ENCODE results near the gene HEXIM2. TPM values are rescaled to one million over a fixed set of nuclear protein-coding genes. Genes with fewer than 3 reads are reported as not detected.

Gene HEXIM2
- polyA plus RNA-seq, 3 donors, result 2.5 to 3.0 (median 2.9) TPM

GRCh38 chr17:45170280-45170930, 8.7 kb downstream of the HEXIM2 start:
- Mint-ChIP-seq H3K4me1 (peaks cover 49% of the 10 kb centered on the region), H3K4me3 (peak overlapping the region in 1 of 2 donors; percentile 77), H3K36me3 (peaks cover 5 to 18% of the 10 kb centered on the region in 2 donors), H3K9me3 (no peaks in the 10 kb centered on the region), H3K27ac (peak overlapping the region; percentile 92 to 99 (median 98)), H3K27me3 (ENCODE audit: low read depth in 3 of 3) (no peaks in the 10 kb centered on the region)
- Histone ChIP-seq H2AFZ (ENCODE audit: insufficient read depth, low read depth, low read length, poor library complexity, severe bottlenecking) (peak overlapping the region; percentile 76), H3K4me1 (ENCODE audit: control insufficient read depth in 1 of 2, insufficient read depth in 2 of 2, low read length in 2 of 2) (peaks cover 58 to 61% of the 10 kb centered on the region in 2 donors), H3K27ac (ENCODE audit: low read depth in 1 of 2, low read length in 2 of 2) (peak overlapping the region; percentile 77 to 92), H3K9ac (ENCODE audit: insufficient read depth, low read length, poor library complexity, severe bottlenecking) (peak overlapping the region; percentile 56), H3K9me3 (replicated peaks in 1 of 2; ENCODE audit: control insufficient read depth in 1 of 2, insufficient read depth in 1 of 2, low read length in 2 of 2) (no peaks in the 10 kb centered on the region), H3K4me3 (replicated peaks in 1 of 3; ENCODE audit: low read depth in 2 of 3, low read length in 3 of 3) (peak overlapping the region in 1 of 3 experiments; percentile 73), H3K36me3 (replicated peaks in 1 of 2; ENCODE audit: control insufficient read depth in 1 of 2, insufficient read depth in 2 of 2, low read length in 2 of 2) (no peaks in the 10 kb centered on the region), H3K79me2 (ENCODE audit: insufficient read depth, low read length) (peaks cover 13% of the 10 kb centered on the region), H3K4me2 (replicated peaks; ENCODE audit: extremely low read depth, low read length, poor library complexity, severe bottlenecking) (peak overlapping the region; percentile 81), H4K20me1 (ENCODE audit: insufficient read depth, low read length) (no peaks in the 10 kb centered on the region), H3K27me3 (ENCODE audit: control insufficient read depth in 2 of 2, insufficient read depth in 2 of 2, low read length in 2 of 2) (no peaks in the 10 kb centered on the region)
- 100% methylated on average over 1 of the region's 12 CpGs for WGBS (ENCODE audit: insufficient coverage)
- intact Hi-C loops (cut with micrococcal nuclease), result no loop called here
- DNase-seq, result no peak
- TF ChIP-seq CTCF (IDR thresholded peaks at IDR 0.05), result no peak

- Histone ChIP-seq H3K9me3 (replicated peaks in 1 of 2; ENCODE audit: control insufficient read depth in 1 of 2, insufficient read depth in 1 of 2, low read length in 2 of 2) (no peaks in the 10 kb centered on the region), H2AFZ (ENCODE audit: insufficient read depth, low read depth, low read length, poor library complexity, severe bottlenecking) (peak overlapping the region; percentile 76), H3K27ac (ENCODE audit: low read depth in 1 of 2, low read length in 2 of 2) (peak overlapping the region; percentile 77 to 92), H3K9ac (ENCODE audit: insufficient read depth, low read length, poor library complexity, severe bottlenecking) (peak overlapping the region; percentile 56), H3K4me2 (replicated peaks; ENCODE audit: extremely low read depth, low read length, poor library complexity, severe bottlenecking) (peak overlapping the region; percentile 81), H3K36me3 (replicated peaks in 1 of 2; ENCODE audit: control insufficient read depth in 1 of 2, insufficient read depth in 2 of 2, low read length in 2 of 2) (no peaks in the 10 kb centered on the region), H3K4me3 (replicated peaks in 1 of 3; ENCODE audit: low read depth in 2 of 3, low read length in 3 of 3) (peak overlapping the region in 1 of 3 experiments; percentile 73), H3K4me1 (ENCODE audit: control insufficient read depth in 1 of 2, insufficient read depth in 2 of 2, low read length in 2 of 2) (peaks cover 58 to 61% of the 10 kb centered on the region in 2 donors), H3K79me2 (ENCODE audit: insufficient read depth, low read length) (peaks cover 13% of the 10 kb centered on the region), H4K20me1 (ENCODE audit: insufficient read depth, low read length) (no peaks in the 10 kb centered on the region), H3K27me3 (ENCODE audit: control insufficient read depth in 2 of 2, insufficient read depth in 2 of 2, low read length in 2 of 2) (no peaks in the 10 kb centered on the region)
- 0% methylated on average over 3 of the region's 5 CpGs for WGBS (ENCODE audit: insufficient coverage)
- Mint-ChIP-seq H3K9me3 (no peaks in the 10 kb centered on the region), H3K4me3 (peak overlapping the region; percentile 53 to 77), H3K36me3 (peaks cover 5 to 18% of the 10 kb centered on the region in 2 donors), H3K27ac (peak overlapping the region; percentile 92 to 99 (median 98)), H3K4me1 (peaks cover 51% of the 10 kb centered on the region), H3K27me3 (ENCODE audit: low read depth in 3 of 3) (no peaks in the 10 kb centered on the region)
- no peak for TF ChIP-seq CTCF (IDR thresholded peaks at IDR 0.05)
- peak; percentile 67 to 81 (median 77) for DNase-seq
- intact Hi-C loops (cut with micrococcal nuclease), result no loop called here
These were observed 9.3 kb downstream of the HEXIM2 start for GRCh38 chr17:45170931-45171337.
